ENCODE data around the gene LMTK2. TPM values are rescaled to one million over a fixed set of nuclear protein-coding genes. Genes with fewer than 3 reads are reported as not detected.
A peak's percentile ranks its signal among the peaks of the same experiment; 100 is the strongest.

The LMTK2 gene
- total and polyA plus RNA-seq, 2 donors (not counting 1 experiment from before 2014, with no cell fraction given): 4.9 to 13.1 TPM

DNA sequence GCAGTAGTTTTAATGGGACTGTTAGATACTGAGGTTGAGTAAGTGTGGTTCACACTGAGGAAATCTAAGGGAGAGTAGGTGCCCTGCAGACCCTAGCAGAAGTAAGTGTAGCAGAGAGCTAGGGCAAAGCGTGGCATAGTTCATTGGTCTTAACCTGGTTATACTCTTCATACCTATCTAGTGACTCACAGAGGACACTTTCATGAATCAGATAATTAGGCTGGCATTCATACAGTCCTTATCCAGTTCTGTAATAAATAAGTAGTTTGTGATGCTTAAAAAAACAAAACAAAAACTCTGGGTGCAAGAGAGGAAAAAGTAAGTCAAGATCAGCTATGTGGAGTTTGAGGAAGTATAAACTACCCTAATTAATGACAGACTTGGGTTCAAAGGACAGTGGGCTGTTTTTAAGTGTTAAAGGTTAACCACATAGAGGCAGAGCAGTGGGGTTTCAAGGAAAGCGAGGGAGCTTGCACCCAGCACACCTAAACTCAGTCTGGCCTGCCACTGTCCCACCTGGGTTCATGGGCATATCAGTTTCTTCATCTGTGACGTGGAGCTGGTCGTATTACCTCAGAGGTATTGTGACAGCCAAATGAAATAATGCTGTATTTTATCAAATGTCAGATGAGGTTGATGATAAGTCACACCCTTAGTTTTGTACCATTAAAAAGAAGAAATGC is 27.1 kb downstream of the LMTK2 start:
- peak overlapping the region; percentile 61 for H3K4me2 ChIP-seq (replicated peaks; ENCODE audit: low read depth, low read length, poor library complexity, severe bottlenecking)
- WGBS (ENCODE audit: insufficient coverage): 12% methylated on average over 3 of the region's 4 CpGs
- no peak overlapping the region for H3K4me3 ChIP-seq (ENCODE audit: control extremely low read depth in 1 of 5, extremely low read depth in 1 of 5, insufficient read depth in 1 of 5, low read depth in 2 of 5, low read length in 4 of 5)
- peaks cover 65% of the 10 kb centered on the region for H3K4me1 Mint-ChIP-seq
- peaks cover 74 to 86% of the 10 kb centered on the region in 2 donors for H3K4me1 ChIP-seq (ENCODE audit: control insufficient read depth in 2 of 2, insufficient read depth in 2 of 2, low read length in 2 of 2)
- no peak for DNase-seq
- H3K9me3 ChIP-seq (ENCODE audit: control extremely low read depth in 1 of 3, control insufficient read depth in 2 of 3, insufficient read depth in 1 of 3, low read length in 2 of 3): peaks cover 0 to 3% (median 0%) of the 10 kb centered on the region in 3 donors
- H3K27ac Mint-ChIP-seq: peak overlapping the region; percentile 23
- H3K79me2 ChIP-seq (ENCODE audit: control insufficient read depth, insufficient read depth, low read length): peaks cover 38% of the 10 kb centered on the region
- CTCF ChIA-PET: interaction anchor here (1.0 to 5.8 kb wide), 8 partner anchors 10 to 112 kb away, joined by 3 to 40 read pairs (median 4); partner anchors contain the start of gene LMTK2
- H2AFZ ChIP-seq (ENCODE audit: insufficient read depth, low read depth, low read length, poor library complexity, severe bottlenecking): no peak overlapping the region
- H3K27me3 Mint-ChIP-seq: peaks cover 51% of the 10 kb centered on the region
- peaks cover 0 to 74% (median 52%) of the 10 kb centered on the region in 4 experiments for H3K27me3 ChIP-seq (replicated peaks in 1 of 4; ENCODE audit: control extremely low read depth in 1 of 4, control insufficient read depth in 3 of 4, insufficient read depth in 4 of 4, low read length in 3 of 4)
- no peak overlapping the region for H3K9ac ChIP-seq (ENCODE audit: low read length)
- no peak for TF ChIP-seq EZH2 (IDR thresholded peaks at IDR 0.05; ENCODE audit: borderline replicate concordance, insufficient read depth, low read depth, low read length, poor library complexity, severe bottlenecking)
- TF ChIP-seq, protein P1, sequence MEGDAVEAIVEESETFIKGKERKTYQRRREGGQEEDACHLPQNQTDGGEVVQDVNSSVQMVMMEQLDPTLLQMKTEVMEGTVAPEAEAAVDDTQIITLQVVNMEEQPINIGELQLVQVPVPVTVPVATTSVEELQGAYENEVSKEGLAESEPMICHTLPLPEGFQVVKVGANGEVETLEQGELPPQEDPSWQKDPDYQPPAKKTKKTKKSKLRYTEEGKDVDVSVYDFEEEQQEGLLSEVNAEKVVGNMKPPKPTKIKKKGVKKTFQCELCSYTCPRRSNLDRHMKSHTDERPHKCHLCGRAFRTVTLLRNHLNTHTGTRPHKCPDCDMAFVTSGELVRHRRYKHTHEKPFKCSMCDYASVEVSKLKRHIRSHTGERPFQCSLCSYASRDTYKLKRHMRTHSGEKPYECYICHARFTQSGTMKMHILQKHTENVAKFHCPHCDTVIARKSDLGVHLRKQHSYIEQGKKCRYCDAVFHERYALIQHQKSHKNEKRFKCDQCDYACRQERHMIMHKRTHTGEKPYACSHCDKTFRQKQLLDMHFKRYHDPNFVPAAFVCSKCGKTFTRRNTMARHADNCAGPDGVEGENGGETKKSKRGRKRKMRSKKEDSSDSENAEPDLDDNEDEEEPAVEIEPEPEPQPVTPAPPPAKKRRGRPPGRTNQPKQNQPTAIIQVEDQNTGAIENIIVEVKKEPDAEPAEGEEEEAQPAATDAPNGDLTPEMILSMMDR (IDR thresholded peaks at IDR 0.05): no peak
- peak; percentile 34 for ATAC-seq (ENCODE audit: low read depth)
- H3K4me3 Mint-ChIP-seq: peak overlapping the region; percentile 42
- POLR2A ChIA-PET: interaction anchor here (1.0 kb wide), 1 partner anchor 69 kb away, joined by 3 read pairs; no protein-coding TSS in a partner anchor
- no peaks in the 10 kb centered on the region for H3K9me3 Mint-ChIP-seq (ENCODE audit: insufficient read depth)
- H4K20me1 ChIP-seq (ENCODE audit: control insufficient read depth, insufficient read depth, low read length, poor library complexity, severe bottlenecking): peaks cover 100% of the 10 kb centered on the region
- H3K27ac ChIP-seq (ENCODE audit: low read length in 2 of 2): no peak overlapping the region
- no peaks in the 10 kb centered on the region for H3K36me3 ChIP-seq (replicated peaks in 1 of 2; ENCODE audit: control extremely low read depth in 1 of 2, control insufficient read depth in 1 of 2, extremely low read depth in 1 of 2, insufficient read depth in 2 of 2, low read length in 1 of 2)
- intact Hi-C loops (cut with micrococcal nuclease): loop anchor here (1.0 to 2.0 kb wide), 2 partner anchors 15 to 69 kb away; no protein-coding TSS in a partner anchor

Data from B cell (primary cell).